KMS-11 (cell line): ENCODE measurements around the gene GNAZ.
A peak's percentile ranks its signal among the peaks of the same experiment; 100 is the strongest.
"Not testable (repeated sequence)": the region's sequence is repeated elsewhere in the genome, so short reads cannot be mapped to it uniquely, and the experiment has no call there.

Source experiments
- H2AFZ ChIP-seq: fragments of 200-600 bp; sonication (generic); 2 replicates; pipeline ENCODE4 v1.6.1; 2016; ENCODE audit warnings: antibody characterized with exemption, mixed run types, low read depth
- H3K27ac ChIP-seq: fragments of 200-600 bp; sonication (generic); 2 replicates; pipeline ENCODE4 v1.6.1; 2016; ENCODE audit warnings: mild to moderate bottlenecking, mixed run types
- H3K27me3 ChIP-seq: fragments of 200-600 bp; sonication (generic); 2 replicates; pipeline ENCODE4 v1.6.1; 2017; ENCODE audit warnings: mild to moderate bottlenecking, low read depth, mixed run types, moderate library complexity; ENCODE audit not compliant: insufficient read depth
- H3K36me3 ChIP-seq: fragments of 200-600 bp; sonication (generic); 2 replicates; pipeline ENCODE4 v1.6.1; 2017; ENCODE audit warnings: mild to moderate bottlenecking, mixed run types; ENCODE audit not compliant: insufficient read depth
- H3K4me1 ChIP-seq: fragments of 200-600 bp; sonication (generic); 2 replicates; pipeline ENCODE4 v1.6.1; 2016; ENCODE audit warnings: mild to moderate bottlenecking, low read depth, mixed run types; ENCODE audit not compliant: poor library complexity, severe bottlenecking
- H3K4me2 ChIP-seq: fragments of 200-600 bp; sonication (generic); 2 replicates; pipeline ENCODE4 v1.7.0; 2016; ENCODE audit warnings: mild to moderate bottlenecking, mixed run types
- H3K4me3 ChIP-seq: fragments of 200-600 bp; sonication (generic); IDR thresholded peaks from 2 replicates; pipeline ENCODE4 v1.6.1; 2017; ENCODE audit warnings: low read depth, low read length, mixed read lengths; ENCODE audit not compliant: insufficient read depth
- H3K79me2 ChIP-seq: fragments of 200-600 bp; sonication (generic); 2 replicates; pipeline ENCODE4 v1.6.1; 2016; ENCODE audit warnings: low read depth, mixed run types; ENCODE audit not compliant: insufficient read depth
- H3K9ac ChIP-seq: fragments of 200-600 bp; sonication (generic); 2 replicates; pipeline ENCODE4 v1.6.1; 2016; ENCODE audit warnings: mild to moderate bottlenecking, mixed run types
- H4K20me1 ChIP-seq: fragments of 200-600 bp; sonication (generic); 2 replicates; pipeline ENCODE4 v1.6.1; 2016; ENCODE audit warnings: mild to moderate bottlenecking, mixed run types; ENCODE audit not compliant: insufficient read depth
- TF ChIP-seq, protein P1 (sequence below): fragments of 200-600 bp; sonication (generic); conservative IDR thresholded peaks from 2 replicates; pipeline ENCODE4 v1.6.1; 2017; ENCODE audit warnings: low read depth, mild to moderate bottlenecking, antibody characterized with exemption, low read length, moderate library complexity, mixed read lengths

The GNAZ gene

GRCh38 chr22:23130697-23131096 lies 60.4 kb downstream of the GNAZ start:
- Histone ChIP-seq H3K79me2 (no peaks in the 10 kb centered on the region), H3K27ac (no peak overlapping the region), H4K20me1 (no peaks in the 10 kb centered on the region), H3K4me1 (peaks cover 39% of the 10 kb centered on the region), H3K4me2 (no peak overlapping the region), H3K36me3 (no peaks in the 10 kb centered on the region), H2AFZ (no peak overlapping the region), H3K9ac (no peak overlapping the region), H3K4me3 (no peak overlapping the region), H3K27me3 (no peaks in the 10 kb centered on the region)
- TF ChIP-seq, protein P1, sequence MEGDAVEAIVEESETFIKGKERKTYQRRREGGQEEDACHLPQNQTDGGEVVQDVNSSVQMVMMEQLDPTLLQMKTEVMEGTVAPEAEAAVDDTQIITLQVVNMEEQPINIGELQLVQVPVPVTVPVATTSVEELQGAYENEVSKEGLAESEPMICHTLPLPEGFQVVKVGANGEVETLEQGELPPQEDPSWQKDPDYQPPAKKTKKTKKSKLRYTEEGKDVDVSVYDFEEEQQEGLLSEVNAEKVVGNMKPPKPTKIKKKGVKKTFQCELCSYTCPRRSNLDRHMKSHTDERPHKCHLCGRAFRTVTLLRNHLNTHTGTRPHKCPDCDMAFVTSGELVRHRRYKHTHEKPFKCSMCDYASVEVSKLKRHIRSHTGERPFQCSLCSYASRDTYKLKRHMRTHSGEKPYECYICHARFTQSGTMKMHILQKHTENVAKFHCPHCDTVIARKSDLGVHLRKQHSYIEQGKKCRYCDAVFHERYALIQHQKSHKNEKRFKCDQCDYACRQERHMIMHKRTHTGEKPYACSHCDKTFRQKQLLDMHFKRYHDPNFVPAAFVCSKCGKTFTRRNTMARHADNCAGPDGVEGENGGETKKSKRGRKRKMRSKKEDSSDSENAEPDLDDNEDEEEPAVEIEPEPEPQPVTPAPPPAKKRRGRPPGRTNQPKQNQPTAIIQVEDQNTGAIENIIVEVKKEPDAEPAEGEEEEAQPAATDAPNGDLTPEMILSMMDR = no peak

- TF ChIP-seq, protein P1 = no peak
- Histone ChIP-seq H3K36me3 (no peaks in the 10 kb centered on the region), H3K27me3 (no peaks in the 10 kb centered on the region), H3K79me2 (no peaks in the 10 kb centered on the region), H3K4me1 (peaks cover 51% of the 10 kb centered on the region), H3K9ac (no peak overlapping the region), H3K4me3 (no peak overlapping the region), H2AFZ (no peak overlapping the region), H3K27ac (no peak overlapping the region), H4K20me1 (no peaks in the 10 kb centered on the region), H3K4me2 (no peak overlapping the region)
These were observed 61.6 kb downstream of the GNAZ start for GRCh38 chr22:23131931-23132330.

DNA sequence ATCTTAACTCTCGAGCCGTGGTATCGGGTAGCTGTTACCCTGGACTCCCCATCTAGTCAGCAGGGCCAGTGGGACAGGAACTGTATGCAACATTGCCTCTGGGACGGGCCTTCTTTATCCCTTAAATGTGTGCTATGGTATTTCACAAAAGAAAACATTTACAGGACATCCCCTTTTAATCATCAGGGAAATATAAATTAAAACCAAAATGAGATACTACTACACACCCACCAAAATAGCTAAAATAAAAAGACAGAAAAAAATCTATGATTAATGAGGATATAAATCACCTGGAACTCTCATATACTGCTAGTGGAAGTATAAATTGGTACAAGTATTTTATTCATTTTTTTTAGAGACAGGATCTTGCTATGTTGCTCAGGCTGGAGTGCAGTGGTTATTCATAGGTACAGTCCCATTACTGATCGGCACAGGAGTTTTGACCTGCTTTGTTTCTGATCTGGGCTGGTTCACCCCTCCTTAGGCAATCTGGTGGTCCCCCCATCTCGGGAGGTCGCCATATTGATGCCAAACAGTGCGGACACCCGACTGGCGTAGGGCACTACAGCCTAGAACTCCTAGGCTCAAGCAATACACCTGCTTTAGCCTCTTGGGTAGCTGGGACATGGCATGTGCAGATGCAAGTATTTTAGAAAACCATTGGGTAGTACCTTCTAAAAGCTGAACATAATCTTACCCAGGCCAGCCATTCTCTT lies 62.2 kb downstream of the GNAZ start:
- no peak overlapping the region for H3K27ac ChIP-seq
- no peak overlapping the region for H3K4me2 ChIP-seq
- H3K79me2 ChIP-seq = no peaks in the 10 kb centered on the region
- H4K20me1 ChIP-seq = no peaks in the 10 kb centered on the region
- no peaks in the 10 kb centered on the region for H3K27me3 ChIP-seq
- TF ChIP-seq, protein P1 = no peak
- H3K4me3 ChIP-seq = no peak overlapping the region
- H3K36me3 ChIP-seq = no peaks in the 10 kb centered on the region
- H2AFZ ChIP-seq = no peak overlapping the region
- H3K9ac ChIP-seq = no peak overlapping the region
- H3K4me1 ChIP-seq = peaks cover 57% of the 10 kb centered on the region

DNA sequence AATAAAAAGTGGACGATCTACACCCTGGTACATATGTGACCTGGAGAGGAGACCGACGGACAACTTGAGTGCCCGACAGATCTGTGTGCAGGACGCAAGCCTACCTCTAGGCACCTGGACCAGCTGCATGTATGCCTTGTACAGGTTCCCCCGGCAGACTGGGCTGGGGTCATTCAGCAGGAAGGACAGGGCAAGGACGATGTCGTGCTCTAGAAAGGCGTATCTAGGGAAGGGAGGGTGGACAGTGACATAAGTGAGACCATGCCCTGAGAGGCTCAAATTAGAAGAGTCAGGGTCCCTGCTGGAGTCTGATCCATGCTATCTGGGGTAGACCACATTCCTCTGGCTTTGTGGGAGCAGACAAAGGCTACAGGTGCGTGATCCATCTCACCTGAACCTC lies 63.6 kb downstream of the GNAZ start:
- Histone ChIP-seq H3K27me3 (no peaks in the 10 kb centered on the region), H3K27ac (no peak overlapping the region), H2AFZ (no peak overlapping the region), H4K20me1 (no peaks in the 10 kb centered on the region), H3K4me2 (no peak overlapping the region), H3K9ac (no peak overlapping the region), H3K4me1 (peaks cover 59% of the 10 kb centered on the region), H3K79me2 (no peaks in the 10 kb centered on the region), H3K4me3 (no peak overlapping the region), H3K36me3 (no peaks in the 10 kb centered on the region)
- TF ChIP-seq, protein P1 = no peak

DNA sequence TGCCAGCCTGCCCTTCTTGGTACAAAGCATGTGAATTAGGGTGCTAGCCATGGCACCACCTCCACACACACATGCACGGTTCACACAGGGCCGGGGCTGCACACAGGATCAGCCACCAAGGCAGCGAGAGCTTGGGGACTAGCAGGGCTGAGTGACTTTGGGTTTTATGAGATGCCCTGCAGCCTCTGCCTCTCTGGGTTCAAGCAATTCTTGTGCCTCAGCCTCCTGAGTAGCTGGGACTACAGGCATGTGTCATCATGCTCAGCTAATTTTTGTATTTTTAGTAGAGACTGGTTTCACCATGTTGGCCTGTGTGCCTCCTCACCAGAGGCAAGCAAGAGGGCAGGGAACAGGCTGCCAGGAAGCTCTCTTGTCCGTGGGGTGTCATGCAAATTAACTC lies 66.7 kb downstream of the GNAZ start:
- Histone ChIP-seq H3K4me1 (peaks cover 78% of the 10 kb centered on the region), H3K27ac (peak overlapping the region; percentile 95), H2AFZ (peak overlapping the region; percentile 44; the same call in 1 of the 2 replicates), H3K4me2 (peak overlapping the region; percentile 79), H3K9ac (peak overlapping the region; percentile 58)
- not testable (repeated sequence) for H3K79me2 ChIP-seq, H3K4me3 ChIP-seq, H3K36me3 ChIP-seq, H3K27me3 ChIP-seq, H4K20me1 ChIP-seq
